K562 (cell line): ENCODE results near the gene L3MBTL1. TPM values are rescaled to one million over a fixed set of nuclear protein-coding genes. Genes with fewer than 3 reads are reported as not detected.

ENCODE experiments used
- MAZ ChIP-seq, 2 experiments: fragments of 450-650 bp in 1 of 2; sonication (generic) in 1 of 2; formaldehyde crosslinking; IDR thresholded peaks in 1 of 2; conservative IDR thresholded peaks in 1 of 2; 2 replicates each; pipeline versions ENCODE4 v1.4.0 to v1.5.0; 2020; ENCODE audit warnings: mild to moderate bottlenecking in 1 of 2, missing genetic modification reagents in 1 of 2
- NR1H2 ChIP-seq: sonication (generic); formaldehyde crosslinking; IDR thresholded peaks from 2 replicates; pipeline ENCODE4 v1.4.0; 2020; ENCODE audit warnings: mild to moderate bottlenecking, missing genetic modification reagents
- RFX7 ChIP-seq: fragments of 250-450 bp; sonication (Bioruptor Pico); IDR thresholded peaks from 2 replicates; pipeline ENCODE4 v1.5.1; 2021; ENCODE audit warnings: mild to moderate bottlenecking
- TEAD2 ChIP-seq: fragments of 450-650 bp; IDR thresholded peaks from 2 replicates; pipeline ENCODE4 v1.6.1; 2016; ENCODE audit warnings: missing genetic modification characterization, control low read depth, missing compliant biosample characterization
- THRAP3 ChIP-seq: fragments of 450-650 bp; IDR thresholded peaks from 2 replicates; pipeline ENCODE4 v1.6.1; 2016; ENCODE audit warnings: mild to moderate bottlenecking, inconsistent platforms, borderline replicate concordance
- ZNF408 ChIP-seq: fragments of 250-450 bp; sonication (Bioruptor Pico); IDR thresholded peaks from 2 replicates; pipeline ENCODE4 v1.4.0; 2020; ENCODE audit warnings: low read depth, mild to moderate bottlenecking, moderate library complexity
- polyA plus RNA-seq, 8 experiments: library from polyadenylated mRNA; depleted of rRNA in 4 of 8; stranded (reverse) in 5 of 8; unstranded in 3 of 8; fragments of >200 nt; fragmentation: Nextera tagmentation in 2 of 8; fragmentation: Illumina TruSeq in 1 of 8; extraction: Ambion mirVana in 2 of 8; extraction: Trizol in 1 of 8; gene quantifications; 2 replicates each; pipeline versions ENCODE4 v1.2.1 to v1.2.3, GENCODE V29; 2011 to 2014; ENCODE audit warnings: inconsistent platforms in 1 of 8, missing spikeins in 1 of 8
- total RNA-seq, 7 experiments: library from RNA; depleted of rRNA in 6 of 7; stranded (reverse); fragments of >200 nt in 6 of 7; fragmentation: Illumina TruSeq in 2 of 7; extraction: Trizol in 2 of 7; gene quantifications; 2 replicates each; pipeline versions ENCODE4 v1.2.1 to v1.2.3, GENCODE V29; 2011 to 2021; ENCODE audit warnings: low replicate concordance in 1 of 7
- TF ChIP-seq, protein P1 (sequence below), 2 experiments: fragments of 450-650 bp in 1 of 2; IDR thresholded peaks; 2 replicates each; pipeline ENCODE4 v1.6.1; 2011 to 2017; ENCODE audit warnings: low read depth in 2 of 2, antibody characterized with exemption in 1 of 2, borderline replicate concordance in 1 of 2, low read length in 1 of 2, mild to moderate bottlenecking in 1 of 2, mixed read lengths in 1 of 2; ENCODE audit not compliant: control insufficient read depth in 1 of 2
- TF ChIP-seq, protein P2 (sequence below): fragments of 250-450 bp; sonication (Bioruptor Pico); IDR thresholded peaks from 2 replicates; pipeline ENCODE4 v1.9.0; 2021; ENCODE audit warnings: mild to moderate bottlenecking, inconsistent platforms
- TF ChIP-seq, protein P3 (sequence below): fragments of 250-450 bp; sonication (Bioruptor Pico); IDR thresholded peaks from 2 replicates; pipeline ENCODE4 v1.4.0; 2020; ENCODE audit warnings: mild to moderate bottlenecking, moderate library complexity, borderline replicate concordance
- TF ChIP-seq, protein P4 (sequence below), 2 experiments: fragments of 150-350 bp in 1 of 2; IDR thresholded peaks; 2 replicates each; pipeline ENCODE4 v1.6.1; 2012 to 2016; ENCODE audit warnings: low read depth in 2 of 2, low read length in 2 of 2, mild to moderate bottlenecking in 1 of 2, moderate library complexity in 1 of 2
- TF ChIP-seq, protein P5 (sequence below): fragments of 450-650 bp; formaldehyde crosslinking; IDR thresholded peaks from 2 replicates; pipeline ENCODE4 v1.4.0; 2020; ENCODE audit warnings: mild to moderate bottlenecking, moderate library complexity

L3MBTL1 gene
- total and polyA plus RNA-seq, 9 of the 15 experiments (the other 6 are each of a cell fraction or from before 2014, with no cell fraction given): 0.77 to 10.0 (median 4.4) TPM

DNA sequence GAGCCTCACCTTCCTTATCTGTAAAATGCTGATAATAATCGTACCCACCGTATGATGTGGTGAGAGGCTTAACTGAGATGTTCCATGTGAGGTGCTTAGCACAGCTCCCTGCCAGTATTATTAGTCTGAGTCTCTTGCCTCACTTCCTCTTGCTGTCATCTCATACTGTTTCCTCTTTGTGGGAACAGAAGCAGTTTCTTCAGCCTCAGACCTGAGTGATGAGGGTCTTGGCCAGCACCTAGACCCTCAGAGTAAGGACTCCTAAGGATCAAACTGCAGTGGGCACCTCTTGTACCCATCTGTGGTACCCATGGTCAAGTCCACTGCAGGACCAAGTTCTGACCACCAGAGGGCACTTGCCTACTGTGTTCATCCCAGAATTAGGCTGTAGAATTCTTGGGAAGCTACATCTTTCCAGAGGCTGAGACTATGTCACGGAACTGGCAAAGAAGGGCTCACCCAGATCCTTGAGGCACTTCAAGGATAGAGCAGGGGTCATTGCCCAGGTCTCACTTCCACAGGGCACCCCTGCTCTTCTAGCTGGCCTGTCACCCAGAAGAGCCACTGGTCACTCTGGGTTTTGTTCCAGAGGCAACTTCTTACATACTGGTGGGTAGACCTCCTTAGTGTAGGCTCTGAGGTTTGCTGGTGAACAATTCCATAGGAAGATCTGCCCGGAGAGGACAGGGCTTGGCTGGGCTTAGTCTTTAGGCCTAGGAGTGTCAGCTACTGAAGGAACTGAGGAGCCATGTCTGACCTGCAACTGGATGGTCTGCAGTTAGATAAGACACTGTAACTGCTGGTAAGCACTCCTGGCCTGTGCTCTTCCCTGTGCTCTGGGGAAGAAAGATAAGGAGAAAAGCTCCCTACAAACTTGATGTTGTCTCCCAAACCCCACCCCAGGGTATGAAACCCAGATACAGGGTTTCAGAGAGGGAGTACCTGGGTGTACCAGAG is 30.7 kb downstream of the L3MBTL1 start (continued):
- TF ChIP-seq, protein P1, sequence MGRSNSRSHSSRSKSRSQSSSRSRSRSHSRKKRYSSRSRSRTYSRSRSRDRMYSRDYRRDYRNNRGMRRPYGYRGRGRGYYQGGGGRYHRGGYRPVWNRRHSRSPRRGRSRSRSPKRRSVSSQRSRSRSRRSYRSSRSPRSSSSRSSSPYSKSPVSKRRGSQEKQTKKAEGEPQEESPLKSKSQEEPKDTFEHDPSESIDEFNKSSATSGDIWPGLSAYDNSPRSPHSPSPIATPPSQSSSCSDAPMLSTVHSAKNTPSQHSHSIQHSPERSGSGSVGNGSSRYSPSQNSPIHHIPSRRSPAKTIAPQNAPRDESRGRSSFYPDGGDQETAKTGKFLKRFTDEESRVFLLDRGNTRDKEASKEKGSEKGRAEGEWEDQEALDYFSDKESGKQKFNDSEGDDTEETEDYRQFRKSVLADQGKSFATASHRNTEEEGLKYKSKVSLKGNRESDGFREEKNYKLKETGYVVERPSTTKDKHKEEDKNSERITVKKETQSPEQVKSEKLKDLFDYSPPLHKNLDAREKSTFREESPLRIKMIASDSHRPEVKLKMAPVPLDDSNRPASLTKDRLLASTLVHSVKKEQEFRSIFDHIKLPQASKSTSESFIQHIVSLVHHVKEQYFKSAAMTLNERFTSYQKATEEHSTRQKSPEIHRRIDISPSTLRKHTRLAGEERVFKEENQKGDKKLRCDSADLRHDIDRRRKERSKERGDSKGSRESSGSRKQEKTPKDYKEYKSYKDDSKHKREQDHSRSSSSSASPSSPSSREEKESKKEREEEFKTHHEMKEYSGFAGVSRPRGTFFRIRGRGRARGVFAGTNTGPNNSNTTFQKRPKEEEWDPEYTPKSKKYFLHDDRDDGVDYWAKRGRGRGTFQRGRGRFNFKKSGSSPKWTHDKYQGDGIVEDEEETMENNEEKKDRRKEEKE (IDR thresholded peaks at IDR 0.05; ENCODE audit: borderline replicate concordance in 1 of 2, control insufficient read depth in 1 of 2, low read depth in 2 of 2, low read length in 1 of 2): no peak
- TF ChIP-seq THRAP3 (no peak), RFX7 (no peak), MAZ (CRISPR knock-in tag; conservative IDR thresholded peaks at IDR 0.05 in 1 of 2, IDR thresholded peaks at IDR 0.05 in 1 of 2) (peak in 1 of 2 experiments; percentile 44; a peak in 1 of 4 replicates), NR1H2 (no peak), TEAD2 (no peak), ZNF408 (CRISPR knock-in tag) (no peak)
- TF ChIP-seq, protein P2, sequence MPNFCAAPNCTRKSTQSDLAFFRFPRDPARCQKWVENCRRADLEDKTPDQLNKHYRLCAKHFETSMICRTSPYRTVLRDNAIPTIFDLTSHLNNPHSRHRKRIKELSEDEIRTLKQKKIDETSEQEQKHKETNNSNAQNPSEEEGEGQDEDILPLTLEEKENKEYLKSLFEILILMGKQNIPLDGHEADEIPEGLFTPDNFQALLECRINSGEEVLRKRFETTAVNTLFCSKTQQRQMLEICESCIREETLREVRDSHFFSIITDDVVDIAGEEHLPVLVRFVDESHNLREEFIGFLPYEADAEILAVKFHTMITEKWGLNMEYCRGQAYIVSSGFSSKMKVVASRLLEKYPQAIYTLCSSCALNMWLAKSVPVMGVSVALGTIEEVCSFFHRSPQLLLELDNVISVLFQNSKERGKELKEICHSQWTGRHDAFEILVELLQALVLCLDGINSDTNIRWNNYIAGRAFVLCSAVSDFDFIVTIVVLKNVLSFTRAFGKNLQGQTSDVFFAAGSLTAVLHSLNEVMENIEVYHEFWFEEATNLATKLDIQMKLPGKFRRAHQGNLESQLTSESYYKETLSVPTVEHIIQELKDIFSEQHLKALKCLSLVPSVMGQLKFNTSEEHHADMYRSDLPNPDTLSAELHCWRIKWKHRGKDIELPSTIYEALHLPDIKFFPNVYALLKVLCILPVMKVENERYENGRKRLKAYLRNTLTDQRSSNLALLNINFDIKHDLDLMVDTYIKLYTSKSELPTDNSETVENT: no peak
- TF ChIP-seq, protein P3, sequence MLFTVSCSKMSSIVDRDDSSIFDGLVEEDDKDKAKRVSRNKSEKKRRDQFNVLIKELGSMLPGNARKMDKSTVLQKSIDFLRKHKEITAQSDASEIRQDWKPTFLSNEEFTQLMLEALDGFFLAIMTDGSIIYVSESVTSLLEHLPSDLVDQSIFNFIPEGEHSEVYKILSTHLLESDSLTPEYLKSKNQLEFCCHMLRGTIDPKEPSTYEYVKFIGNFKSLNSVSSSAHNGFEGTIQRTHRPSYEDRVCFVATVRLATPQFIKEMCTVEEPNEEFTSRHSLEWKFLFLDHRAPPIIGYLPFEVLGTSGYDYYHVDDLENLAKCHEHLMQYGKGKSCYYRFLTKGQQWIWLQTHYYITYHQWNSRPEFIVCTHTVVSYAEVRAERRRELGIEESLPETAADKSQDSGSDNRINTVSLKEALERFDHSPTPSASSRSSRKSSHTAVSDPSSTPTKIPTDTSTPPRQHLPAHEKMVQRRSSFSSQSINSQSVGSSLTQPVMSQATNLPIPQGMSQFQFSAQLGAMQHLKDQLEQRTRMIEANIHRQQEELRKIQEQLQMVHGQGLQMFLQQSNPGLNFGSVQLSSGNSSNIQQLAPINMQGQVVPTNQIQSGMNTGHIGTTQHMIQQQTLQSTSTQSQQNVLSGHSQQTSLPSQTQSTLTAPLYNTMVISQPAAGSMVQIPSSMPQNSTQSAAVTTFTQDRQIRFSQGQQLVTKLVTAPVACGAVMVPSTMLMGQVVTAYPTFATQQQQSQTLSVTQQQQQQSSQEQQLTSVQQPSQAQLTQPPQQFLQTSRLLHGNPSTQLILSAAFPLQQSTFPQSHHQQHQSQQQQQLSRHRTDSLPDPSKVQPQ: no peak
- TF ChIP-seq, protein P4, sequence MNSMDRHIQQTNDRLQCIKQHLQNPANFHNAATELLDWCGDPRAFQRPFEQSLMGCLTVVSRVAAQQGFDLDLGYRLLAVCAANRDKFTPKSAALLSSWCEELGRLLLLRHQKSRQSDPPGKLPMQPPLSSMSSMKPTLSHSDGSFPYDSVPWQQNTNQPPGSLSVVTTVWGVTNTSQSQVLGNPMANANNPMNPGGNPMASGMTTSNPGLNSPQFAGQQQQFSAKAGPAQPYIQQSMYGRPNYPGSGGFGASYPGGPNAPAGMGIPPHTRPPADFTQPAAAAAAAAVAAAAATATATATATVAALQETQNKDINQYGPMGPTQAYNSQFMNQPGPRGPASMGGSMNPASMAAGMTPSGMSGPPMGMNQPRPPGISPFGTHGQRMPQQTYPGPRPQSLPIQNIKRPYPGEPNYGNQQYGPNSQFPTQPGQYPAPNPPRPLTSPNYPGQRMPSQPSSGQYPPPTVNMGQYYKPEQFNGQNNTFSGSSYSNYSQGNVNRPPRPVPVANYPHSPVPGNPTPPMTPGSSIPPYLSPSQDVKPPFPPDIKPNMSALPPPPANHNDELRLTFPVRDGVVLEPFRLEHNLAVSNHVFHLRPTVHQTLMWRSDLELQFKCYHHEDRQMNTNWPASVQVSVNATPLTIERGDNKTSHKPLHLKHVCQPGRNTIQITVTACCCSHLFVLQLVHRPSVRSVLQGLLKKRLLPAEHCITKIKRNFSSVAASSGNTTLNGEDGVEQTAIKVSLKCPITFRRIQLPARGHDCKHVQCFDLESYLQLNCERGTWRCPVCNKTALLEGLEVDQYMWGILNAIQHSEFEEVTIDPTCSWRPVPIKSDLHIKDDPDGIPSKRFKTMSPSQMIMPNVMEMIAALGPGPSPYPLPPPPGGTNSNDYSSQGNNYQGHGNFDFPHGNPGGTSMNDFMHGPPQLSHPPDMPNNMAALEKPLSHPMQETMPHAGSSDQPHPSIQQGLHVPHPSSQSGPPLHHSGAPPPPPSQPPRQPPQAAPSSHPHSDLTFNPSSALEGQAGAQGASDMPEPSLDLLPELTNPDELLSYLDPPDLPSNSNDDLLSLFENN (IDR thresholded peaks at IDR 0.05; ENCODE audit: low read depth in 2 of 2, low read length in 2 of 2): peak in 1 of 2 experiments; percentile 83; a peak in 2 of 4 replicates
- TF ChIP-seq, protein P5, sequence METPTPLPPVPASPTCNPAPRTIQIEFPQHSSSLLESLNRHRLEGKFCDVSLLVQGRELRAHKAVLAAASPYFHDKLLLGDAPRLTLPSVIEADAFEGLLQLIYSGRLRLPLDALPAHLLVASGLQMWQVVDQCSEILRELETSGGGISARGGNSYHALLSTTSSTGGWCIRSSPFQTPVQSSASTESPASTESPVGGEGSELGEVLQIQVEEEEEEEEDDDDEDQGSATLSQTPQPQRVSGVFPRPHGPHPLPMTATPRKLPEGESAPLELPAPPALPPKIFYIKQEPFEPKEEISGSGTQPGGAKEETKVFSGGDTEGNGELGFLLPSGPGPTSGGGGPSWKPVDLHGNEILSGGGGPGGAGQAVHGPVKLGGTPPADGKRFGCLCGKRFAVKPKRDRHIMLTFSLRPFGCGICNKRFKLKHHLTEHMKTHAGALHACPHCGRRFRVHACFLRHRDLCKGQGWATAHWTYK (CRISPR knock-in tag): no peak
